LNCaP clone FGC (cell line): ENCODE data around the gene AACS.

Experiments
- DNase-seq: peaks from one replicate; pipeline ENCODE4 v3.0.0-alpha.2; 2011; ENCODE audit warnings: low read depth
- H3K4me3 ChIP-seq: 2 replicates; pipeline ENCODE4 v1.5.1; 2011; ENCODE audit warnings: mild to moderate bottlenecking, low read depth, low read length, control low read depth
- CTCF ChIP-seq: IDR thresholded peaks from 2 replicates; pipeline ENCODE4 v1.5.1; 2012; ENCODE audit warnings: mild to moderate bottlenecking; ENCODE audit not compliant: control insufficient read depth, insufficient read depth; ENCODE audit errors: extremely low read depth

AACS gene

GRCh38 chr12:125090437-125090836 lies 25.2 kb downstream of the AACS start:
- DNase-seq = no peak
- no peak for TF ChIP-seq CTCF
- no peak overlapping the region for H3K4me3 ChIP-seq

- DNase-seq = no peak
- no peak for TF ChIP-seq CTCF
- no peak overlapping the region for H3K4me3 ChIP-seq
Measured at GRCh38 chr12:125091401-125091800, 26.2 kb downstream of the AACS start.

GRCh38 chr12:125092108-125092871 lies 27.1 kb downstream of the AACS start:
- H3K4me3 ChIP-seq = no peak overlapping the region
- DNase-seq = no peak
- no peak for TF ChIP-seq CTCF

GRCh38 chr12:125092872-125093680 lies 27.8 kb downstream of the AACS start:
- no peak overlapping the region for H3K4me3 ChIP-seq
- no peak for DNase-seq
- TF ChIP-seq CTCF = no peak

GRCh38 chr12:125093681-125094330 lies 28.6 kb downstream of the AACS start:
- no peak for TF ChIP-seq CTCF
- H3K4me3 ChIP-seq = no peak overlapping the region
- no peak for DNase-seq

GRCh38 chr12:125096894-125097293 lies 31.7 kb downstream of the AACS start:
- TF ChIP-seq CTCF = no peak
- DNase-seq = no peak
- H3K4me3 ChIP-seq = no peak overlapping the region
